Cardiac septum (tissue), 1 donor: Measurements from ENCODE around the gene MTURN. TPM values are rescaled to one million over a fixed set of nuclear protein-coding genes. Genes with fewer than 3 reads are reported as not detected.

Experiments
- DNase-seq: peaks from one replicate; pipeline ENCODE4 v3.0.0-alpha.2; 2020; ENCODE audit warnings: low spot score
- intact Hi-C: fragments of 100-400 bp; cut with DNase I; formaldehyde crosslinking; loops from one replicate; pipeline ENCODE4 v1.14.0; 2022
- total RNA-seq: library from RNA; stranded (reverse); fragmentation: NEBNext Ultra II Directional; extraction: Animal tissue kit (Norgen Biotek cat#: 25700); gene quantifications from one replicate; pipeline ENCODE4 v1.2.1, GENCODE V29; 2021
- donor health status: DM: no; HTN: no; CAD: no.

Gene MTURN
- total RNA-seq, 1 donor from 2014 or later, result 49.3 TPM

GRCh38 chr7:30133736-30134610 is 813 bp upstream of the MTURN start:
- no peak for DNase-seq
- intact Hi-C loops, result no loop called here

DNA sequence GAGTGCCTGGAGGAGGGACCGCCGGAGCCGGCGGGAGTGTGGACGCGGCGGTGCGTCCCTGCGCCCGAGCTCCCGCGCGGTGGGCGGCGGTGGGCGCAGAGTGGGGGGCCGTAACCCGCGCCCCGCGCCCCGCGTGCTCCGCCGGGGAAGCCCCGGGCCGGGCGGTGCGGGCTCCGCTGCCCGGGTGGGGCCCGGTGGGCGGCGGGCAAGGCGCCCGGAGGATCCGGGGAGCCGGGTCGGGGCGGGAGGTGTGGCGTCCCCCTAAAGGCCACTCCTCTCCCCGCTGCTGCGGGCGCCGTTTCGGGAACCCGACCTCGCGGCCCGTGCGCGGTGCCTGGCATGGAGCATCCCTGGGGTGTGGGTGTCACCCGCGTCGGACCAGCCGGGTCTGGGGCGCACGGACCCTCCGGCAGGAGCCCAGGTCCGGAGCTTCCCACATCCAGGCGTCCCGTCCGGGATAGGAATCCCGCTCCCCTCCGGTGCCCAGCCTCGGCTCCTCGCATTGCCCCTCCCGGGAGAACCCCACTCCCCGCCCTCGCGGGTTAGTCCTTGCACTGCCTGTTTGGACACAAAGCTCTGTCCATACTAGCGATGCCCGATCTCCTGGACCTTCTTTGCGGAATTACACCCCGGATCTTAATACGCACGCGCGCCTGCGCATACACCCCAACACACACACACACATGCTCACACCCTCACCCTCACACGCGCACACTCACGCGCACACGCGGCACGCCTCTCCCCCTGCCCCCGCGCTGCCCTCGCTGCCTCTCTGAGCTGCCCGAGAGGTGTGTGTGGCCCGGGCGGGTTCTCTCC is 723 bp downstream of the MTURN start:
- intact Hi-C loops, result loop anchor here (5.0 kb wide), 1 partner anchor 108 kb away; the partner anchor contains the start of genes FKBP14 and PLEKHA8
- DNase-seq, result peak; percentile 83

DNA sequence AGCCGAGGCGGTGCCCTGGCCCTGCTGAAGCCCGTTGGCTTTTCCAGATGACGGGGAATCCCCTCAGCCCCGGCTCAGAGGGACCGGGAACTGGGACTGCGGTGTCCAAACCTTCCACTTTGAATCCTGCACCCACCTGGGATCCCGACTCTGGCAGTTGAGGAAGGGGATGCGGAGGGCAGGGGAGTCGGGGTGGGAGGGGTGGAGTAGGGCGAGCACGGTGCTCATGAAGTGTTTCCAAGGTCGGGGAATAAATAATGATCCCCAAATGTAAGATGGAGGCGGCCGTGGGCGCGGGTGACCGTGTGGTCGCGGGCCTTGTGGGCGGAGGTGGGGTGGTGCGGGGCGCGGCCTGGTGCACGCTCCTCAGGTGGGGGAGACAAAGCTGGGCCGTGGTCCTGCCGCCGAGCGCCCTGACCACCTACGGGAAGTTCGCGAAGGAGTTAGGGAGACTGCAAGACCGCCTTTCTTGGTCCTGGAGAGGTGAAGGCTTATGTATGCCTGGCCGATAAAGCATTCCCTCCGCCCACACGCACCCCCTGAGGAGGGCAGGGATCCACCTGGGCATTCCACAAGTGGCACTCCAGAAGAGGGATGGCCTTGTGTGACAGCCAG is 1.4 kb downstream of the MTURN start:
- intact Hi-C loops, result loop anchor here (5.0 kb wide), 1 partner anchor 109 kb away; the partner anchor contains the start of genes FKBP14 and PLEKHA8
- DNase-seq, result no peak

DNA sequence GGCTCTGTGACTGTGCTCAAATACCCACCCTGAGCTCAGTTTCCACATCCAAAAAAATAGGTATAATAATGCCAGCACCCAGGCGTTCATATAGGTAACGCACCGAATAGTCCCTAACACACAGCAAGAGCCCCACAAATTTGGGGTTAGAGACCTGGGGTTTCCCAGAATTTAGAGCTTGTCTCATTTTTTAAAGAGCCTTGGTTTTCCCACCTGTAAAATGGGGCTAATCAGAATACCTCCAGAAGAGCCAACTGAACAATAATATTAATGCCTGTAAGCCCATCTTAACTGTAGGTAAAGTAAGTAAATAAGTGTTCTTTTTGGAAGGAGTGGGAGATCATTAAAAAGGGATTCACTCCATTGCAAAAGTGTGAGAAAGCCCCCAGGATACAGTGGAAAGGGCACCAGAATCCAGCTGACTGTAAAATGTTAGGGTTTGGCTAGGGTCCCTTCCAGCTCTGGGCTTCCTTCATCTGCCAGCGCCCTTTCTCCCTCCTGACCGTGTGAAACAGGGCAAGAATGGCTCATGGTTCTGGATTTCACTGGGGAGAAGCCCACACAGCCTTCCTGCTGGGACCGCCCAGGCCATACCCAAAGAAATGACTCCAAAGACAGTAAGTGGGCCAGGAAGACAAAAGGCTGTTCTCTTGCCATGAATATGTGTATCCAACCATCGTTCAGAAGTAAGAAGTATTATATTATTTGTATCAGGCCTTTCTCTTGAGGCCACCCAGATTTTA is 2.1 kb downstream of the MTURN start:
- no peak for DNase-seq
- intact Hi-C loops, result loop anchor here (5.0 kb wide), 1 partner anchor 110 kb away; the partner anchor contains the start of genes FKBP14 and PLEKHA8

GRCh38 chr7:30139836-30140384 is 5.1 kb downstream of the MTURN start:
- intact Hi-C loops, result loop anchor here (5.0 kb wide), 1 partner anchor 113 kb away; the partner anchor contains the start of genes FKBP14 and PLEKHA8
- no peak for DNase-seq

GRCh38 chr7:30140456-30140855 is 5.7 kb downstream of the MTURN start:
- DNase-seq, result no peak
- intact Hi-C loops, result no loop called here

GRCh38 chr7:30142710-30143109 is 7.9 kb downstream of the MTURN start:
- DNase-seq, result no peak
- intact Hi-C loops, result no loop called here

DNA sequence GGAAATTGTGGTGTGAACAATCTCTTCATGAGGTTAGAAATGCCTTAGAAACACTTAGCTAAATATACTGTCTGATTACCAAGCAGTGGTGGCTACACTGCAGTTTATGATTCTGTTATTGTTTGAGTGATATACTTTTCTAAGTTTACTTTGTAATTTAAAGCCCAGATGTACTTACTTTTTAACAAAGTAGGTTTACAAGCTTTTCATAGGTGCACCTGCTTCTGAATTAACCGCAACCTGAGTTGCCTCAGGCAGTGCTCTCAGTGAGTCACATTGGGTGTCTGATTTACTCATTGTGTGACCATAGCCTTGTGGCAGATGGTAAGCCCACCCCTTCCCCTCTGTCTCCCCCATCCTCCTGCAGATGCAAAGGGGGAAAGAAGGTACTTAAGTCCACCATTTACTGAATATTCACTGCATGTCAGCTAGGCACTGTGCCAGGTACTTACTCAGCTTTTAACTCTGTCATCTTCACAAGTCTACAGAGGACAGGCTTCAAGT is 9.0 kb downstream of the MTURN start:
- no peak for DNase-seq
- intact Hi-C loops, result no loop called here

GRCh38 chr7:30144657-30145306 is 10.0 kb downstream of the MTURN start:
- intact Hi-C loops, result no loop called here
- DNase-seq, result no peak

DNA sequence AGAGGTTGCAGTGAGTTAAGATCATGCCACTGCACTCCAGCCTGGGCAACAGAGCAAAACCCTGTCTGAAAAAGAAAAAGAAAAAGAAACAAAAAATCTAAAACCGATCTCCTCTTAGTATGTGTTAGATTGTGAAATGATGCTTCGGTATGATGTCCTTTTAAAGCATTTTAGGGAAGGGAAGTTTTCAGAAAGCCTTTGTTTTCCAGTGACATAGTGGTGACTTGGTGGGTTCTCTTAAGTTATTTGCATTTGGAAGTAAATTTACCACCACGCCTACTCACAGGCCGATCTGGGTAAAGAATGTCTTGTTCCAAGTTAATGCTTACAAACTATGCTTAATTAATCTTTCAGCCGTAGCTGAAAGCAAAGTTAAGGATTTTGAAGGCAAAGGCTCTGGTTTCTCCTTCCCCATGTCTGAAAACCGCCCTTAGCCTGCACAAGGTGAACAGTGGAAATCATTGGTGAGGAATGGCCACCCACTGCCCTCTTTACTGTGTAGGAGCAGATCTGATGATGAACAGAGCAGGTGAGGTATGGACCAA is 10.7 kb downstream of the MTURN start:
- no peak for DNase-seq
- intact Hi-C loops, result no loop called here

GRCh38 chr7:30146127-30146612 is 11.4 kb downstream of the MTURN start:
- no peak for DNase-seq
- intact Hi-C loops, result no loop called here

DNA sequence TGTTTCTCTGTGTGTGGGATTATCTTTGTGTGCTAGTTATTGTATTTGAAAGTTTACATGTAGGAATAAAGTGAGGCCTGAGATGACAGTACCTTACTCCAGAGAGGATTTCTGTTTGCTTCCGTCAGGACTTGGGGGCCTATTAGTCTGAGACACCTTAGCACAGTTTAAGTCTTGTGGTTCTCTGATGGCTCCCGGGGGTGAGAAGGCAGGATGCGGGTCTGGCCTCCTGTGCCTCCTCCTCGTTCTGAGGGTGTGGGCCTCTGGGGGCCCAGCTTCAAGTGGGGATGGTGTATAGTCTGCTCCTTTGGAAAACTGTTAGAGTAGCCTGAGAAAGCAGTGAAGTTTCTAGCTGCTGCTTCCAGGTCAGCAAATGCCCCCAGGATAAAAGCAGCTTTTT is 12.4 kb downstream of the MTURN start:
- no peak for DNase-seq
- intact Hi-C loops, result no loop called here

GRCh38 chr7:30147785-30148184 is 13.0 kb downstream of the MTURN start:
- intact Hi-C loops, result no loop called here

GRCh38 chr7:30148426-30148825 is 13.6 kb downstream of the MTURN start:
- no peak for DNase-seq
- intact Hi-C loops, result no loop called here

More at GRCh38 chr7:30147785-30148184, 13.0 kb downstream of the MTURN start:
- DNase-seq, result no peak

- peak; percentile 83 for DNase-seq
- intact Hi-C loops, result no loop called here
Measured at GRCh38 chr7:30148951-30149459, 14.2 kb downstream of the MTURN start.

GRCh38 chr7:30149640-30150272 is 15.0 kb downstream of the MTURN start:
- intact Hi-C loops, result no loop called here
- DNase-seq, result no peak

GRCh38 chr7:30150711-30151110 is 15.9 kb downstream of the MTURN start:
- intact Hi-C loops, result no loop called here
- DNase-seq, result no peak
